GM12878 (cell line): ENCODE data around the gene FXN. TPM values are rescaled to one million over a fixed set of nuclear protein-coding genes. Genes with fewer than 3 reads are reported as not detected.
A peak's percentile ranks its signal among the peaks of the same experiment; 100 is the strongest.

Experiments used
- CREM ChIP-seq: IDR thresholded peaks from 2 replicates; pipeline ENCODE4 v1.6.1; 2014; ENCODE audit warnings: antibody characterized with exemption, low read depth
- EP300 ChIP-seq, 2 experiments: fragments of 150-350 bp in 1 of 2; IDR thresholded peaks; 2 replicates each; pipeline ENCODE4 v1.6.1; 2011 to 2012; ENCODE audit warnings: low read depth in 2 of 2, low read length in 2 of 2, borderline replicate concordance in 1 of 2, improper control_type of control experiment in 1 of 2, inconsistent platforms in 1 of 2; ENCODE audit not compliant: control insufficient read depth in 1 of 2
- FOXK2 ChIP-seq: fragments of 450-650 bp; IDR thresholded peaks from 2 replicates; pipeline ENCODE4 v1.6.1; 2017; ENCODE audit warnings: mild to moderate bottlenecking, moderate library complexity
- FOXM1 ChIP-seq: IDR thresholded peaks from 2 replicates; pipeline ENCODE4 v1.6.1; 2012; ENCODE audit warnings: low read depth, mild to moderate bottlenecking, inconsistent platforms, low read length, moderate library complexity
- HDAC6 ChIP-seq: fragments of 200-600 bp; sonication (generic); IDR thresholded peaks from one replicate; pipeline ENCODE4 v1.8.0; 2017; ENCODE audit warnings: antibody characterized with exemption; ENCODE audit not compliant: unreplicated experiment
- KDM1A ChIP-seq: fragments of 200-600 bp; sonication (generic); IDR thresholded peaks from 2 replicates; pipeline ENCODE4 v1.6.1; 2016; ENCODE audit warnings: borderline replicate concordance
- KLF5 ChIP-seq: fragments of 450-650 bp; IDR thresholded peaks from 2 replicates; pipeline ENCODE4 v1.6.1; 2014; ENCODE audit warnings: mild to moderate bottlenecking; ENCODE audit not compliant: partially characterized antibody
- MEF2B ChIP-seq: fragments of 450-650 bp; IDR thresholded peaks from 2 replicates; pipeline ENCODE4 v1.6.1; 2018; ENCODE audit warnings: mild to moderate bottlenecking, moderate library complexity; ENCODE audit not compliant: partially characterized antibody, poor library complexity, severe bottlenecking
- MTA3 ChIP-seq: IDR thresholded peaks from 2 replicates; pipeline ENCODE4 v1.6.1; 2012; ENCODE audit warnings: low read length, inconsistent platforms, borderline replicate concordance
- NR2C2 ChIP-seq: IDR thresholded peaks from 2 replicates; pipeline ENCODE4 v1.6.1; 2011; ENCODE audit warnings: borderline replicate concordance, low read depth; ENCODE audit not compliant: control insufficient read depth, insufficient read length
- PML ChIP-seq: IDR thresholded peaks from 2 replicates; pipeline ENCODE4 v1.6.1; 2012; ENCODE audit warnings: low read length, inconsistent platforms
- POLR2A ChIP-seq: IDR thresholded peaks from 2 replicates; pipeline ENCODE4 v1.6.1; 2011; ENCODE audit warnings: low read depth, mild to moderate bottlenecking, low read length
- POLR2AphosphoS5 ChIP-seq: IDR thresholded peaks from 2 replicates; pipeline ENCODE4 v1.6.1; 2011; ENCODE audit warnings: mild to moderate bottlenecking, low read length, inconsistent platforms
- RAD21 ChIP-seq: IDR thresholded peaks from 2 replicates; pipeline ENCODE4 v1.6.1; 2011; ENCODE audit warnings: mild to moderate bottlenecking, low read depth, low read length, moderate library complexity; ENCODE audit not compliant: insufficient read depth
- RBBP5 ChIP-seq: fragments of 200-600 bp; sonication (generic); conservative IDR thresholded peaks from 2 replicates; pipeline ENCODE4 v1.6.1; 2016
- SIX5 ChIP-seq: IDR thresholded peaks from 2 replicates; pipeline ENCODE4 v1.6.1; 2011; ENCODE audit warnings: mild to moderate bottlenecking, low read depth, low read length, moderate library complexity; ENCODE audit not compliant: severe bottlenecking
- TCF7 ChIP-seq: IDR thresholded peaks from 2 replicates; pipeline ENCODE4 v1.6.1; 2014; ENCODE audit warnings: antibody characterized with exemption, borderline replicate concordance
- ZNF207 ChIP-seq: fragments of 450-650 bp; IDR thresholded peaks from 2 replicates; pipeline ENCODE4 v1.6.1; 2014; ENCODE audit warnings: antibody characterized with exemption, mild to moderate bottlenecking, borderline replicate concordance
- ZNF217 ChIP-seq: fragments of 450-650 bp; IDR thresholded peaks from 2 replicates; pipeline ENCODE4 v1.6.1; 2017; ENCODE audit warnings: antibody characterized with exemption, mild to moderate bottlenecking
- ZNF24 ChIP-seq: fragments of 450-650 bp; IDR thresholded peaks from 2 replicates; pipeline ENCODE4 v1.6.1; 2017; ENCODE audit warnings: antibody characterized with exemption, mild to moderate bottlenecking
- ZNF384 ChIP-seq: IDR thresholded peaks from 2 replicates; pipeline ENCODE4 v1.6.1; 2012; ENCODE audit warnings: low read depth, mild to moderate bottlenecking, low read length, improper control_type of control experiment, borderline replicate concordance
- polyA plus RNA-seq, 11 experiments: library from polyadenylated mRNA; depleted of rRNA in 4 of 11; unstranded in 6 of 11; stranded (reverse) in 5 of 11; fragments of >200 nt; fragmentation: Nextera tagmentation in 4 of 11; fragmentation: Illumina TruSeq in 1 of 11; extraction: Ambion mirVana in 4 of 11; extraction: Trizol in 1 of 11; gene quantifications; 1 replicate in 1 of 11; 2 replicates in 10 of 11; pipeline versions ENCODE4 v1.2.1 to v1.2.3, GENCODE V29; 2011 to 2016; ENCODE audit warnings: inconsistent platforms in 2 of 11, missing spikeins in 2 of 11, low read depth in 1 of 11
- total RNA-seq, 4 experiments: library from RNA; depleted of rRNA in 3 of 4; stranded (reverse); fragments of >200 nt in 3 of 4; fragmentation: Illumina TruSeq in 1 of 4; extraction: Trizol in 1 of 4; gene quantifications; 2 replicates each; pipeline versions ENCODE4 v1.2.1 to v1.2.3, GENCODE V29; 2013 to 2021
- TF ChIP-seq, protein P1 (sequence below): IDR thresholded peaks from 2 replicates; pipeline ENCODE4 v1.6.1; 2011; ENCODE audit warnings: borderline replicate concordance, low read depth, mild to moderate bottlenecking, moderate library complexity, low read length; ENCODE audit not compliant: insufficient read depth, poor library complexity, severe bottlenecking
- TF ChIP-seq, protein P2 (sequence below): fragments of 450-650 bp; IDR thresholded peaks from 2 replicates; pipeline ENCODE4 v1.6.1; 2017; ENCODE audit warnings: low read depth, mild to moderate bottlenecking, moderate library complexity
- TF ChIP-seq, protein P3 (sequence below): fragments of 450-650 bp; formaldehyde crosslinking; IDR thresholded peaks from 2 replicates; pipeline ENCODE4 v1.5.0; 2022; ENCODE audit warnings: mild to moderate bottlenecking, missing genetic modification characterization

The FXN gene
- total and polyA plus RNA-seq, 10 of the 15 experiments (the other 5 are each of a cell fraction or from before 2014, with no cell fraction given): 7.3 to 78.0 (median 23.2) TPM

DNA sequence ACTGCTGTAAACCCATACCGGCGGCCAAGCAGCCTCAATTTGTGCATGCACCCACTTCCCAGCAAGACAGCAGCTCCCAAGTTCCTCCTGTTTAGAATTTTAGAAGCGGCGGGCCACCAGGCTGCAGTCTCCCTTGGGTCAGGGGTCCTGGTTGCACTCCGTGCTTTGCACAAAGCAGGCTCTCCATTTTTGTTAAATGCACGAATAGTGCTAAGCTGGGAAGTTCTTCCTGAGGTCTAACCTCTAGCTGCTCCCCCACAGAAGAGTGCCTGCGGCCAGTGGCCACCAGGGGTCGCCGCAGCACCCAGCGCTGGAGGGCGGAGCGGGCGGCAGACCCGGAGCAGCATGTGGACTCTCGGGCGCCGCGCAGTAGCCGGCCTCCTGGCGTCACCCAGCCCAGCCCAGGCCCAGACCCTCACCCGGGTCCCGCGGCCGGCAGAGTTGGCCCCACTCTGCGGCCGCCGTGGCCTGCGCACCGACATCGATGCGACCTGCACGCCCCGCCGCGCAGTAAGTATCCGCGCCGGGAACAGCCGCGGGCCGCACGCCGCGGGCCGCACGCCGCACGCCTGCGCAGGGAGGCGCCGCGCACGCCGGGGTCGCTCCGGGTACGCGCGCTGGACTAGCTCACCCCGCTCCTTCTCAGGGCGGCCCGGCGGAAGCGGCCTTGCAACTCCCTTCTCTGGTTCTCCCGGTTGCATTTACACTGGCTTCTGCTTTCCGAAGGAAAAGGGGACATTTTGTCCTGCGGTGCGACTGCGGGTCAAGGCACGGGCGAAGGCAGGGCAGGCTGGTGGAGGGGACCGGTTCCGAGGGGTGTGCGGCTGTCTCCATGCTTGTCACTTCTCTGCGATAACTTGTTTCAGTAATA is at the start of gene FXN (continued):
- TF ChIP-seq KLF5 (peak; percentile 75), ZNF207 (0 out of 2 replicates have a peak, but pooled peaks have one; percentile 82), HDAC6 (peak; percentile 32), EP300 (IDR thresholded peaks at IDR 0.05; ENCODE audit: borderline replicate concordance in 1 of 2, control insufficient read depth in 1 of 2, low read depth in 2 of 2, low read length in 2 of 2) (no peak), POLR2AphosphoS5 (peak; percentile 40; the same call in 1 of the 2 replicates), ZNF384 (no peak), MEF2B (peak; percentile 26), ZNF217 (peak; percentile 99), FOXM1 (no peak), ZNF24 (peak; percentile 64; the same call in 1 of the 2 replicates), CREM (no peak), FOXK2 (no peak), MTA3 (no peak), PML (0 out of 2 replicates have a peak, but pooled peaks have one; percentile 60), TCF7 (no peak), NR2C2 (no peak), RBBP5 (no peak), KDM1A (peak; percentile 98; the same call in 1 of the 2 replicates), SIX5 (no peak), POLR2A (peak; percentile 84), RAD21 (peak; percentile 67)
- TF ChIP-seq, protein P1, sequence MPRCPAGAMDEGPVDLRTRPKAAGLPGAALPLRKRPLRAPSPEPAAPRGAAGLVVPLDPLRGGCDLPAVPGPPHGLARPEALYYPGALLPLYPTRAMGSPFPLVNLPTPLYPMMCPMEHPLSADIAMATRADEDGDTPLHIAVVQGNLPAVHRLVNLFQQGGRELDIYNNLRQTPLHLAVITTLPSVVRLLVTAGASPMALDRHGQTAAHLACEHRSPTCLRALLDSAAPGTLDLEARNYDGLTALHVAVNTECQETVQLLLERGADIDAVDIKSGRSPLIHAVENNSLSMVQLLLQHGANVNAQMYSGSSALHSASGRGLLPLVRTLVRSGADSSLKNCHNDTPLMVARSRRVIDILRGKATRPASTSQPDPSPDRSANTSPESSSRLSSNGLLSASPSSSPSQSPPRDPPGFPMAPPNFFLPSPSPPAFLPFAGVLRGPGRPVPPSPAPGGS: peak; percentile 24
- TF ChIP-seq, protein P2, sequence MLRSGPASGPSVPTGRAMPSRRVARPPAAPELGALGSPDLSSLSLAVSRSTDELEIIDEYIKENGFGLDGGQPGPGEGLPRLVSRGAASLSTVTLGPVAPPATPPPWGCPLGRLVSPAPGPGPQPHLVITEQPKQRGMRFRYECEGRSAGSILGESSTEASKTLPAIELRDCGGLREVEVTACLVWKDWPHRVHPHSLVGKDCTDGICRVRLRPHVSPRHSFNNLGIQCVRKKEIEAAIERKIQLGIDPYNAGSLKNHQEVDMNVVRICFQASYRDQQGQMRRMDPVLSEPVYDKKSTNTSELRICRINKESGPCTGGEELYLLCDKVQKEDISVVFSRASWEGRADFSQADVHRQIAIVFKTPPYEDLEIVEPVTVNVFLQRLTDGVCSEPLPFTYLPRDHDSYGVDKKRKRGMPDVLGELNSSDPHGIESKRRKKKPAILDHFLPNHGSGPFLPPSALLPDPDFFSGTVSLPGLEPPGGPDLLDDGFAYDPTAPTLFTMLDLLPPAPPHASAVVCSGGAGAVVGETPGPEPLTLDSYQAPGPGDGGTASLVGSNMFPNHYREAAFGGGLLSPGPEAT: no peak
- TF ChIP-seq, protein P3, sequence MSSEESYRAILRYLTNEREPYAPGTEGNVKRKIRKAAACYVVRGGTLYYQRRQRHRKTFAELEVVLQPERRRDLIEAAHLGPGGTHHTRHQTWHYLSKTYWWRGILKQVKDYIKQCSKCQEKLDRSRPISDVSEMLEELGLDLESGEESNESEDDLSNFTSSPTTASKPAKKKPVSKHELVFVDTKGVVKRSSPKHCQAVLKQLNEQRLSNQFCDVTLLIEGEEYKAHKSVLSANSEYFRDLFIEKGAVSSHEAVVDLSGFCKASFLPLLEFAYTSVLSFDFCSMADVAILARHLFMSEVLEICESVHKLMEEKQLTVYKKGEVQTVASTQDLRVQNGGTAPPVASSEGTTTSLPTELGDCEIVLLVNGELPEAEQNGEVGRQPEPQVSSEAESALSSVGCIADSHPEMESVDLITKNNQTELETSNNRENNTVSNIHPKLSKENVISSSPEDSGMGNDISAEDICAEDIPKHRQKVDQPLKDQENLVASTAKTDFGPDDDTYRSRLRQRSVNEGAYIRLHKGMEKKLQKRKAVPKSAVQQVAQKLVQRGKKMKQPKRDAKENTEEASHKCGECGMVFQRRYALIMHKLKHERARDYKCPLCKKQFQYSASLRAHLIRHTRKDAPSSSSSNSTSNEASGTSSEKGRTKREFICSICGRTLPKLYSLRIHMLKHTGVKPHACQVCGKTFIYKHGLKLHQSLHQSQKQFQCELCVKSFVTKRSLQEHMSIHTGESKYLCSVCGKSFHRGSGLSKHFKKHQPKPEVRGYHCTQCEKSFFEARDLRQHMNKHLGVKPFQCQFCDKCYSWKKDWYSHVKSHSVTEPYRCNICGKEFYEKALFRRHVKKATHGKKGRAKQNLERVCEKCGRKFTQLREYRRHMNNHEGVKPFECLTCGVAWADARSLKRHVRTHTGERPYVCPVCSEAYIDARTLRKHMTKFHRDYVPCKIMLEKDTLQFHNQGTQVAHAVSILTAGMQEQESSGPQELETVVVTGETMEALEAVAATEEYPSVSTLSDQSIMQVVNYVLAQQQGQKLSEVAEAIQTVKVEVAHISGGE: no peak
